Measurements from ENCODE around the gene PSMG3. TPM values are rescaled to one million over a fixed set of nuclear protein-coding genes. Genes with fewer than 3 reads are reported as not detected.

PSMG3 gene
- total and polyA plus RNA-seq, 2 experiments from 2014 or later, result 32.7 to 41.2 TPM

DNA sequence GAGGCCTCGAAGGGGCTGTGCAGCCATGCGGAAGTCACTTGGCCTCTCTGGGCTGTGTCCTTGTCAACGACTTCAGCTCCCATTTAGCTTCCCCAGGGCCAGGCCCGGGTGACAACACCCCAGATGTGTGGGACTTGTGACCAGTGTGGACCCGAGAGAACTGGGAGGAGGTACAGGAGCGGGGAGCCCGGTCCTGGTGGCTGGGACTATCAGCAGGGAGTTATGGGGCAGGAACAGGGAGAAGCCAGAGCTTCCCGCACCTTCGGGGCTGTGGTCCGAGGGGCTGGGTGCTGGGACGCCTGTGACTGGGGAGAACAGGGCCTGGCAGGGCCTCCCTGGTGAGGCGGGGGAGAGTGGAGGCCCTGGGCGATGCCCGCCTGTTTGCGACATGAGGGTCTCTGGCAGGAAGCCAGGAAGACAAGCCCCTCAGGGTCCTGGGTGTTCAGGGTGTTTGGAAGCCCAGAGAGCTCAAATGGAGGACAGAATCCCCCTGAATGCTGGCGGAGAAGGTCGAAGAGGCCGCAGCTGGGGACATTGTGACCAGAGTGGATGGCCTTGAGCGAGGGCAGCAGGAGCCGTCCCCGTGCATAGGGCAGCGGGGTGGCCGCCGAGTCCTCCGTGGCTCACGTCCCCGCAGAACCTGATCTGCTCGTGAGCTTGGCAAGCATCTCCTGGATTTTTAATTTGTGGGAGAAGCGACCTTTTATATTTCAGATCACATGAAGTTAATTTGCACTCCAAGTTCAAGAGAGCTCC, 30.0 kb upstream of the PSMG3 start:
- no peak overlapping the region for H3K27ac ChIP-seq
- H3K36me3 ChIP-seq, result no peaks in the 10 kb centered on the region
- no peak overlapping the region for H3K4me3 ChIP-seq
- no peaks in the 10 kb centered on the region for H3K4me1 ChIP-seq (ENCODE audit: low read depth)
- no peaks in the 10 kb centered on the region for H3K9me3 ChIP-seq (ENCODE audit: low read depth)
- no peak for DNase-seq (ENCODE audit: low read depth in 1 of 2, low spot score in 1 of 2)
- H3K27me3 ChIP-seq, result no peaks in the 10 kb centered on the region
- TF ChIP-seq, protein P1, sequence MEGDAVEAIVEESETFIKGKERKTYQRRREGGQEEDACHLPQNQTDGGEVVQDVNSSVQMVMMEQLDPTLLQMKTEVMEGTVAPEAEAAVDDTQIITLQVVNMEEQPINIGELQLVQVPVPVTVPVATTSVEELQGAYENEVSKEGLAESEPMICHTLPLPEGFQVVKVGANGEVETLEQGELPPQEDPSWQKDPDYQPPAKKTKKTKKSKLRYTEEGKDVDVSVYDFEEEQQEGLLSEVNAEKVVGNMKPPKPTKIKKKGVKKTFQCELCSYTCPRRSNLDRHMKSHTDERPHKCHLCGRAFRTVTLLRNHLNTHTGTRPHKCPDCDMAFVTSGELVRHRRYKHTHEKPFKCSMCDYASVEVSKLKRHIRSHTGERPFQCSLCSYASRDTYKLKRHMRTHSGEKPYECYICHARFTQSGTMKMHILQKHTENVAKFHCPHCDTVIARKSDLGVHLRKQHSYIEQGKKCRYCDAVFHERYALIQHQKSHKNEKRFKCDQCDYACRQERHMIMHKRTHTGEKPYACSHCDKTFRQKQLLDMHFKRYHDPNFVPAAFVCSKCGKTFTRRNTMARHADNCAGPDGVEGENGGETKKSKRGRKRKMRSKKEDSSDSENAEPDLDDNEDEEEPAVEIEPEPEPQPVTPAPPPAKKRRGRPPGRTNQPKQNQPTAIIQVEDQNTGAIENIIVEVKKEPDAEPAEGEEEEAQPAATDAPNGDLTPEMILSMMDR (IDR thresholded peaks at IDR 0.05; ENCODE audit: low read depth, low read length), result no peak

DNA sequence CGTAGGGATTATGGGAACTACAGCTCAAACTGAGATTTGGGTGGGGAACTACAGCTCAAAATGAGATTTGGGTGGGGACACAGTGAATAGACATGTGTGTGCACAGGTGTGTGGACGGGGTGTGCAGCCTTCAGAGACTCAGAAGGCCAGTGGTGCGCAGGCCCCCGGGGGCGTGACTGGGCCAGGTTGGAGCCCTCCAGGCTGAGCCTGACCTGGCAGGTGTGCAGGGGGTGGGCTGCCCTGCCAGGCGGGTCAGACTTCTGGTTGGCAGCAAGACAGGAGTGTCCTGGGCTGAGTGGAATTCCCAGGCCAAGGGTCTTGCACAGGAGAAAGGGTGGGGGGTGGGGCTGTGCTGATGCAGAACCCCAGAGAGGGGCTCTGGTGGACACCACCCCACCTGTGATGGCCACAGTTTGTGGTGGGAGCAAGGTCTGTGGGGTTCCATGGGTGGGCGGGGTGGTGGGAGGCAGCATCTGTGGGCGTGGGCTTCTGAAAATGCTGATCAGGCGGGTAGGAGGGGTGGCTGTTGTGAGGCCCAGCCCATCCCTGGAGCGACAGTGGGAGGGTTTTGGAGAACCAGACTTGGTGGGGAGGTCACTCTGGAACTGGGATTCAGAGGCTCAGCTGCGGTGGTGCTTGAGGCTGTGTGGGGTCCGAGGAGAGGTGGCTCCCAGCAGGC, 29.3 kb upstream of the PSMG3 start:
- H3K27me3 ChIP-seq, result no peaks in the 10 kb centered on the region
- TF ChIP-seq, protein P1 (IDR thresholded peaks at IDR 0.05; ENCODE audit: low read depth, low read length), result no peak
- no peak overlapping the region for H3K27ac ChIP-seq
- no peaks in the 10 kb centered on the region for H3K36me3 ChIP-seq
- H3K4me1 ChIP-seq (ENCODE audit: low read depth), result no peaks in the 10 kb centered on the region
- no peak for DNase-seq (ENCODE audit: low read depth in 1 of 2, low spot score in 1 of 2)
- H3K4me3 ChIP-seq, result no peak overlapping the region
- no peaks in the 10 kb centered on the region for H3K9me3 ChIP-seq (ENCODE audit: low read depth)

DNA sequence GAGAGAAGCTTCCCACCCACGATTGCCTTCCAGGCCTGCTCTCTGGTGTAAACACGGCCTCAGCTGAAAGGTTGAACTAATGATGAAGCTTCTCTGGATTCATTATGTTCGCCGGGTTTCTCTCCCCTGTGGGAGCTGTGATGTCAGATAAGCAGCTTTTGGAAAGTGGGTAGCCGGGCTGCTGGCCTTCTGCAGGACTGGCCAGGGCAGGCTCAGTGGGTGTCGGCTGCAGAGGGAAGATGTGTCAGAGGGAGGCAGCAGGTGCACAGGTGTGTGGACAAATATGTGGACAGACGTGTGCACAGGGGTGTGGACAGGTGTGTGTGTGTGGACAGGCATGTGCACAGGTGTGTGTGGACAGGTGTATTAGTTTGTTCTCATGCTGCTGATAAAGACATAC, 28.5 kb upstream of the PSMG3 start:
- Histone ChIP-seq H3K9me3 (ENCODE audit: low read depth) (no peaks in the 10 kb centered on the region), H3K4me1 (ENCODE audit: low read depth) (no peaks in the 10 kb centered on the region), H3K27ac (no peak overlapping the region), H3K27me3 (no peaks in the 10 kb centered on the region), H3K4me3 (no peak overlapping the region), H3K36me3 (no peaks in the 10 kb centered on the region)
- TF ChIP-seq, protein P1 (IDR thresholded peaks at IDR 0.05; ENCODE audit: low read depth, low read length), result no peak
- no peak for DNase-seq (ENCODE audit: low read depth in 1 of 2, low spot score in 1 of 2)

DNA sequence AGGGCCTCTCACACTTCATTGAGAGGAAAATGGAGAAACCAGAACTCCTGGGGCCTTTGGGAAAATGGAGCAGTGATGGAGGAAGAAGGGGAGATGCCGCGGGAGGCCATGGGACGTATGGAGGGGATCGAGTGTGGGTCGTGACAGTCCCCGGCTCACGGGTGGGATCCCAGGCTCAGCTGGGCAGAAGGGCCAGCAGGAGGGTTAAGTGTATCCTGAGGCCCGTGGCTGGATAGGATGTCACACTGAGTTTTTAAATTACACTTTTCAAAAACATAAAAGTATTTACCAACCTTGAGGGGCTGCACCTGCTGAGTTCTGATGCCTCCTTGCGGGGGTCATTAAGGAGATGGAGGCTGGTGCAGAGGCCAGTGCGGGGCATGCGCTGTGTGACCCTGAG, 28.0 kb upstream of the PSMG3 start:
- TF ChIP-seq, protein P1 (IDR thresholded peaks at IDR 0.05; ENCODE audit: low read depth, low read length), result no peak
- no peak overlapping the region for H3K27ac ChIP-seq
- H3K9me3 ChIP-seq (ENCODE audit: low read depth), result no peaks in the 10 kb centered on the region
- no peaks in the 10 kb centered on the region for H3K4me1 ChIP-seq (ENCODE audit: low read depth)
- no peaks in the 10 kb centered on the region for H3K36me3 ChIP-seq
- H3K4me3 ChIP-seq, result no peak overlapping the region
- DNase-seq (ENCODE audit: low read depth in 1 of 2, low spot score in 1 of 2), result no peak
- H3K27me3 ChIP-seq, result peaks cover 3% of the 10 kb centered on the region

DNA sequence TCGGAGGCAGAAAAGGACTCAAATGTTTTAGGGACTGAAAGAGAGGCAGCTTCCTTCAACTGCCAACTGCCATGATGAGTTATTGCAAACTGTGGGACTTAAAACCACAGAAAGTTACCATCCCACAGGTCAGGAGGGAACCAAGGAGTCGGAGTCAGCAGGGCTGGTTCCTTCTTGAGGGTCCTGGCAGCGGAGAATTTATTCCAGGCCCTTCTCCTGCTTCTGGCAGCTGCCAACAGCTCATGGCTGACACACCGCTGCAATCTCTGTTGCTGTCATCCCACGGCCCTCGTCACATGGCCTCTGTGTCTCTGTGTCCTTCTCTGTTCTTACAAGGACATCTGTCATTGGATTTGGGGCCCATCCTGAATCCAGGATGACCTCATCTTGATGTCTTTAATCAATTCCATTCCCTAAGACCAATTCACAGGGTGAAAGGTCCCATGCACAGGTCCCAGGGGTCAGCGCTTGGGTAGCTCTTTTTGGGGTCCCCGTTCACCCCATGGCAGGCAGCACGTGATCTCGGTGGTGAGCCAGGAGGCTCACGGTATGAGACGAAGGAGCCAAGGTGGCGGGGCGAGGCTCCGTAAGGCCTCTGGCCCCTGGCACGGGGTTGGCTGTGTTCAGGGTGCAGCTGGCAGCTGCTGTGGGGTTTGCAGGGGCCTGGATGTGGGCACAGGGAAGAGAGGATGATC, 27.4 kb upstream of the PSMG3 start:
- Histone ChIP-seq H3K27ac (no peak overlapping the region), H3K9me3 (ENCODE audit: low read depth) (no peaks in the 10 kb centered on the region), H3K27me3 (peaks cover 6% of the 10 kb centered on the region), H3K36me3 (no peaks in the 10 kb centered on the region), H3K4me1 (ENCODE audit: low read depth) (no peaks in the 10 kb centered on the region), H3K4me3 (no peak overlapping the region)
- no peak for DNase-seq (ENCODE audit: low read depth in 1 of 2, low spot score in 1 of 2)
- TF ChIP-seq, protein P1 (IDR thresholded peaks at IDR 0.05; ENCODE audit: low read depth, low read length), result no peak

Data from cardiac muscle cell (in vitro differentiated cells and primary cell).